HG03060 (cell line): ENCODE measurements around the gene MLIP.
"Not testable (repeated sequence)": the region's sequence is repeated elsewhere in the genome, so short reads cannot be mapped to it uniquely, and the experiment has no call there.

Experiments
- ATAC-seq: cut with Tn5 transposase; IDR thresholded peaks from one replicate; pipeline ENCODE4 v1.9.1; 2021; ENCODE audit warnings: low read depth, moderate number of reproducible peaks; ENCODE audit not compliant: unreplicated experiment

MLIP gene

DNA sequence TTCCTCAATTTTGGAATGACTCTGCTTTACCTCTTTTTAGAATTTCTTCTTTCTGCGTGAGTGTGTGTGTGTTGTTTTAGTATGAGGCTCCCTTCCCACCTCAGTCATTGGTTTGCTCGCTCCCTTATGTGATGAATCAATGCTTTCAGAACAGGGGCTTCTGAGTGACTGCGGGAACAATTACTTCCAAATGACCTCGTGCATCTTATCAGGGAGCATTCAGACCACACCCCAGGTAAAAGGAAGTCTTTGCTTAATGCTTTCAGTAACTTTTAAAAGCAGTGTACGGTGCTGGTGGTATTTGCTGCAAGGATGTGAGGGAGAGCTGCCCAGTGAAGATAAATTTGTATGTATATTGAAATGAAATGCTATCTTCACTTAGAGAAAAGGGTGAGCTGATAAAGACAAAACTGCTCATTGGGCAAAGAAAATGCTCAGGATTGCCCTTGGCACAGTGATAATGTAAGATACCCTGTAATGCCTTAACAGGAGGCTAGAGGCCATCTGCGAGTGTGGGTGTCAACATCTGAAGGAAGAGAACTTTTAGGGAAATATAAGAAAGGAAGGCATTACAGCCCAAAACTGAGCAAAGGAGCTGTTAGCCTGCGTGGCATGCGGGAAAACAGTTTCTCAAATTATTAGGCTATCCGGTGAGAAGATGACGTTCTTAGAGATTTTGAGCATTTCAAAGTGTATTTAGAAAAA, at the start of gene MLIP:
MLIP (plus strand) TSS at position 103 of the 705 bp plus-strand sequence; CDS start at position 140, 37 bp downstream.
- no peak for ATAC-seq

- ATAC-seq, result no peak
These were observed 48.1 kb upstream of the MLIP start for GRCh38 chr6:54063228-54063539.

- ATAC-seq, result no peak
These were observed 42.5 kb upstream of the MLIP start for GRCh38 chr6:54068694-54069093.

- ATAC-seq, result no peak
These were observed 41.2 kb upstream of the MLIP start for GRCh38 chr6:54070025-54070424.

DNA sequence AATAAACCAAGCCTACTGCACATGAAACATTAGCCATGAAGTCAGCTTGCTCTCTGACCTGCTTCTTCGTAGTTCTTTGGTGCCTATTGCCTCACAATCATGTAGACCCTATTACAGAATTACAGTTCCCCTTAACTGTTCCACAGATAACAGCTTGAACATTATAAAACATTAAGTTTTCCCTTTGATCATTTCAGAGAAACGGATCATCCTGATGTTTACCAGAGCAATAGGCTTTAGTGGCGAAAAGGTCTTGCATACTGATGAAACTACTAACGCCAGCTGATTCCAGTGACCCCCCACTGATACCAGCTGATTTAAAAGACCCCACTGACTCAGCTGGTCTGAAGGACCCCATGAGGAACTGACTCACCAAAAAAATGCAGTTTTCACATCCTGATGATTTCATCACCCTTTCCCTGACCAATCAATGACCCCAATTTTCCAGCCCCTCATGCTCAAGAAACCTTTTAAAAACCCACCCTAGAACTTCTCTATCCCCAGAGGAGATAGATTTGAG, 39.4 kb upstream of the MLIP start:
- ATAC-seq, result no peak

DNA sequence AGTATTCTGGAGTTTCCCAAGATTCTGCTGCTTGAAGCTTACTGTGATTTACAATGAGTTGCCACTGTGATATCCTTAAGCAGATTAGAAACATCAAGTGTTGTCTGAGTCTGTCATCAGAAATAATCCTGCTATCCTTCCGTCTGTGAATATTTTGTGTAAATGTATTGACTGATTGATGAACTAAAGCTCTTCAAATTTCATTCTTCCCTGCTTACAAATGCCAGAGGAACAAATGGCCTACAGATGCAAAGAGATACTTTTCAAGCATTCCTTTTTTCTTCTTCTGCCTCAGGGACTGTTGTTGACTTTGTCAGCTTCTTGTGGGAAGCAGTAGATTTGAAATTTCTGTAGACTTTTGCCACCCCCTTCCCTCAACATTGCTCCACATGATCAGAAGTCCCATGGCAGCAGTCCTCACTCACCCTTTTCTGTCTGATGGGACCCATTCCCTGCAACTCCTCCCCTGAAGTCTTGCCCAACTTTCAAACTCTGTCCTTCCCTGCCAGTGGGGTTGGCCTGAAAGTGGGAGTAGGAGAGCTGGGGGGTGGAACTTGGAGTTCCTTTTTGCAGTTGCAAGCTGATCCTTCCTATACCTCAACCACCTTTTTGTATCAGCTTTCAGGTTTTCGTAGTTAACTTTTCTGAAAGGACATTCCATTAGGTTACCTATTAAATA, 38.5 kb upstream of the MLIP start:
- no peak for ATAC-seq

- no peak for ATAC-seq
These were observed 37.8 kb upstream of the MLIP start for GRCh38 chr6:54073487-54073886.

GRCh38 chr6:54074109-54074508, 37.1 kb upstream of the MLIP start:
- ATAC-seq, result no peak

GRCh38 chr6:54074578-54075195, 36.6 kb upstream of the MLIP start:
- ATAC-seq, result no peak

DNA sequence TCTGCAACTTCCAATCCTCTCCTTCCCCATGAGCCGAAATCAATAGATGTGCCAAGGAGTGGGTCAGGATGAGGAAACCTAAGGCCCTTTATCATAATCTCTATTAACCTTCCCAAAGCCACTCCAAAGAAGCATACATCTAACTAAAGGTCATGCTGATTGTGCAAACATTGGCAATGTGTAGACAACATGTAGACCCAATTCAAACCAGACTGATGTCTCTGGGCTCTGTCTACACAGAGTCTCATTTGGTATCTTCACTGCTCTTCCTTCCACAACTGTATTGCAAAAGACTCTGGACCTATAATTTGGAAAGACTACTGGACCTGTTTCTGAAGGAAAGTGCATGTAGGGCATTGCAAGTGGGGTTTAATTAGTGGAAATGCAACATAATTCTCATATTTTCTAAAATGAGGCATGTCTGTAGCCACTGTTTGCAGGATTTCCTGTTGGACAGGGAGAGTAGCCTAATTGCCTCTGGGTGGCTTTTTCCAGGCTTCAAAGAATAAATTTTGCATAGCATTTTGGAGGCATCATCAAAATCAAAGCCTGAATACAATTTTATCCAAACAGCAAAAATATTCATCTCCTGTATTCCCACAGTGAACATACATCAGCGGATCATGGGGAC, 35.0 kb upstream of the MLIP start:
- ATAC-seq, result no peak

GRCh38 chr6:54081499-54081898, 29.7 kb upstream of the MLIP start:
- not testable (repeated sequence) for ATAC-seq

DNA sequence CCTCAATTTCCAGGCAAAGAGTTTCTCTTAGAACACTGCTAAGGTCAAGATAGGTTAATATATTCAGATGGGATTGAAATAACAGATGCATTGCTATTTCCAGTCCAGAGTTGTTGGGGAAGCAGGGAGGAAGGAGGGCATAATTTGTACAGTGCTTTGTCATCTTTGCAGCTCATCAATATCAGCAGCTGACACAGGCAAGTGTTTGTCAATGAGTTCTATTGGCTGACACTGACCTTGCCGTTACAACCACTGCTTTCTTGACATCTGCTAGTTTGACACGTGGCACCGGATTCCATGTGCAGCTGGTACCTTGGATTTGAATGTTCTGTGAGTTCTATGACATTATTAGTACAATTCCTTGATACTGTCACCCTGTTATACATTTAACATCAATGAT, 28.0 kb upstream of the MLIP start:
- ATAC-seq, result no peak

- ATAC-seq, result no peak
These were observed 27.0 kb upstream of the MLIP start for GRCh38 chr6:54084231-54084630.

DNA sequence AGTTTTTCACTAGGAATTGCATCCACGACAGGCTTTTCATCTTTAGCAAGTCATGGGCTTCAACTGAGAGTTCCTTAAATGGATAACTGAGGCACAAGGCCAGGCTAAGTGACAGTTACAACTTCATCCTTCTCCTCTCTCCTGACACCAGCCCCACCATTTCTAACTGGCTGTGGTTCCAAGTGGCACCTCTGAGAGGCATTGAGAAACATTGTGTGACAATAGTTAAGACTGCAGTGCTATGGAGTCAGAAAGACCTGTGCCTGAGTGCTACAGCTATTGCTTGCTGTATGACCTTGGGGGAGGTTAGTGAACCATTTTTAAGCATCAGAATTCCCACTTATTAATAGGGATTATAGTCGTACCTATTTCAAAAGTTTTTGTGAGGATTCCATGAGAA, 26.2 kb upstream of the MLIP start:
- no peak for ATAC-seq

DNA sequence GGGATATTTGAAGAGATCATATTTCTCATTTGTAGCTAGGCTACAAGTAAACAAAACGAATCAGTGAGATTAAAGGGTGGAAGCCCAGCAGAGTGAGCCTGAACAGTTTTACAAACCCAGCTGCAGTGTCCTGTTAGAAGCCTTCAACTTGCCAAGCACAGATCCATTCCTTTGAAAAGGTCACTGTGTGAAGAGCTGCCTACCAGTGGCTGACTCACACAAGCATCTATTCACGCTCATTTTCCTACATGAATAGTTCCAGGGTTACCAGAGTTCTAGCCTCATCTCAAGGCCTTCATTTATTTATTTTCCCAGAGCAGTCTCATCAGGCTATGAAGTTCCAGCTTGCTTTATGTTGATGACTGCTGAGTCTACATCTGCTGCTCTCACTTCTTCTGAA, 25.7 kb upstream of the MLIP start:
- no peak for ATAC-seq

GRCh38 chr6:54086439-54086838, 24.8 kb upstream of the MLIP start:
- ATAC-seq, result no peak

GRCh38 chr6:54087721-54088120, 23.5 kb upstream of the MLIP start:
- no peak for ATAC-seq

GRCh38 chr6:54093326-54093948, 17.8 kb upstream of the MLIP start:
- ATAC-seq, result no peak

GRCh38 chr6:54094293-54094692, 16.9 kb upstream of the MLIP start:
- ATAC-seq, result no peak

DNA sequence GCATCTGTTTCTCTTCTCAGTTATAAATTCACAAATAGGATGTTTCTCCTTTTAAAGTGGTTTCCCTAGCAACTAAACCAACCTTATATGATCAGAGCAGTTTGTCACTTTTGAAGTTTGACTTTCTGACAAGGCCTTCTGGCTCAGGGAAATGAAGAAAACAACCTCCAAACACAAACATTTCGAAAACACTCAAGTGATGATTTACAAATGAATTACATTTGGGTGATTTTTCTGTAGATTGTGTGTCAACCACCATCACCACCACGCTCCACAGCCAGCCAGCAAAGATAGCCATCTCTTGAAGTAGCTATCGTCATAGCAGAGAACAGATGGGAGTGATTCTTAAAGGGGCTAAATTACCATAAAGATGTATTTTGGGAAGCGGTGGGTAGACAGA, 16.5 kb upstream of the MLIP start:
- no peak for ATAC-seq

GRCh38 chr6:54095723-54096122, 15.5 kb upstream of the MLIP start:
- no peak for ATAC-seq
